Myocyte (in vitro differentiated cells): ENCODE measurements around the gene ORM2. TPM values are rescaled to one million over a fixed set of nuclear protein-coding genes. Genes with fewer than 3 reads are reported as not detected.
"Not testable (repeated sequence)": the region's sequence is repeated elsewhere in the genome, so short reads cannot be mapped to it uniquely, and the experiment has no call there.

Experiments used
- DNase-seq: peaks from one replicate; pipeline ENCODE4 v3.0.0-alpha.2; 2012; ENCODE audit warnings: low read depth
- total RNA-seq: library from RNA; depleted of rRNA; stranded (reverse); fragments of >200 nt; gene quantifications from 2 replicates; pipeline ENCODE4 v1.2.3, GENCODE V29; 2014

ORM2 gene
- total RNA-seq, 1 donor from 2014 or later, result not detected

DNA sequence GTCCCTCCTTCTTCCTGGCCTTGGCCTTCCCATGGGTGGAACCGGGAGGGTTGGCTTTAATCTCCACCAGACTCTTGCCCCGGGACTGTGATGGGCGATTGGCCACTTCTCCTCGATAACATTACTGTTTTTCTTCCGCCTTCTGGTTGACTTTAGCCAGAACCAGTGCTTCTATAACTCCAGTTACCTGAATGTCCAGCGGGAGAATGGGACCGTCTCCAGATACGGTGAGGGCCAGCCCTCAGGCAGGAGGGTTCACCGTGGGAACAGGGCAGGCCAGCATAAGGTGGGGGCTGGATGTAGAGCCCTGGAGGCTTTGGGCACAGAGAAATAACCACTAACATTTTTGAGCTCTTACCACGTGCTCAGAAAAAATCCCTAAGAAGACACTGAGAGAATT is 967 bp downstream of the ORM2 start:
- no peak for DNase-seq

DNA sequence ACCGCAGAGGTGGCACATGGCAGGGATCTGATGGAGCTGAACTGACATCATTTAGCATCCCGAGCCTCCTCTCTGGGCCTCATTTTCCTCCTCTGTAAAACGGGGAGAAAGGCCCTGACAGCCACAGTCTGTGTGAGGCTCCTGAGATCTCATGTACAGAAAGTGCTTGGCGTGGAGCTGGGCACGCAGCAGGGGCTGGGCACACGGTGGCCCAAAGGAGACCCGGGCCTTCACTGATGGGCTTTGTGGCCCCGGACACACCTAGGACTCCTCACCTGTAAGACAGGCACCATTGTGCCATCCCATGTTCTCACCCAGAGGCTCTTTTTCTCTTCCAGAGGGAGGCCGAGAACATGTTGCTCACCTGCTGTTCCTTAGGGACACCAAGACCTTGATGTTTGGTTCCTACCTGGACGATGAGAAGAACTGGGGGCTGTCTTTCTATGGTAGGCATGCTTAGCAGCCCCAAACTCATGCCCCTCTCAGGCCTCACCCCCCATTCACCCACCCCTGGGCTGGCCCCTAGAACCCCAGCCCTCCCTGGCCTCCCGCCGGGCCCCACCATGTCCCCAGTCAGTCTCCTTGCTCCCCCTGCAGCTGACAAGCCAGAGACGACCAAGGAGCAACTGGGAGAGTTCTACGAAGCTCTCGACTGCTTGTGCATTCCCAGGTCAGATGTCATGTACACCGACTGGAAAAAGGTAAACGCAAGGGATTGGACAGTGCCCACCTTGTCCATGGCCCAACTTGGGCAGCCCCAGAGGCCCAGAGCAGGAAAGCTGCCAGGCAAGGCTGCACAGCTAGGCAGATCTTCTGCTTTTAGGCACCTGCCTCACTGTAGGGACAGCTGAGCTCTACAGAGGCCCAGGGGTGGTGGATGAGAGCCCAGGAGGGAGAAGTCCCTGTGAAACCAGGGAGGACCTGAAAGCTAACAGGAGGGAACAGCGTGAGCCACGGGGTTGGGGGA is 1.8 kb downstream of the ORM2 start:
- DNase-seq, result not testable (repeated sequence)

DNA sequence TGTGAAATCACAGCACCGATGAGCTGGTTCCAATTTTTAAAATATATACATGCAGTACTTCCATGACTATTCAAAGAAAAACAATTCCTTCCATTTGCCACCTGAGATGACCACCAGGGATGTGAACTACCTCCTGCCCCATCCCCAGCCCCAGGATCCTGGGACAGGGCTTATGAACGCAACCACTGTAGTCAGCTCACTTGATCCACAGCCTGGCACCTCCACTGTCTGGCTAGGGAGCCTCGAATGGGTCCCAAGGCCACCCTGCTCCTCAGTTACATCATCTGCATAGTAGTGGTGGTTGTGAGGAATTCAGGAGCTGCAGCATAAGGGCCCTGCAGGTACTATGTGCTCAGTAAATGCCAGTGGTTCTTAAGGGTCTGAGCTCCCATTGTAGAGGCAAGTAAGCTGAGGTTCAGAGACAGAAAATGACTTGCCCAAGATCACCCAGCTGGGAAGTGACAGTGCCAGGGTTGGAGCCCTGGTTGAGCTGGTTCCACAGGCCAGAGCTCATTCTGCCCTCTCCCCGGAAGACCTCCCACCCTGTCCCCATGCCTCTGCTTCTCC is 2.9 kb downstream of the ORM2 start:
- DNase-seq, result not testable (repeated sequence)

DNA sequence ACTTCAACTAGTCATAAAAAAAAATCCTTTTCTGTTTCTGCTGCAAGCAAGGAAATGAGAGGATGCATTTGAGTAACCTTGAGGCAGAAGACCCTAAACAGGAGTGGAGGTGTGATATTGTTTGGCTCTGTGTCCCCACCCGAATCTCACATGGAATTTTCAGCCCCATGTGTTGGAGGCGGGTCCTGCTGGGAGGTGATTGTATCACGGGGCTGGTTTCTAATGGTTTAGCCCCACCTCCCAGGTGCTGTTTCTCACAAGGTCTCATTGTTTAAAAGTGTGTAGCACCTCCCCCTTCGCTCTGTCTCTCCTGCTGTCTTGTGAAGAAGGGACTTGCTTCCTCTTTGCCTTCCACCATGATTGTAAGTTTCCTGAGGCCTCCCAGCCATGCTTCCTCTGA is 4.0 kb downstream of the ORM2 start:
- not testable (repeated sequence) for DNase-seq

DNA sequence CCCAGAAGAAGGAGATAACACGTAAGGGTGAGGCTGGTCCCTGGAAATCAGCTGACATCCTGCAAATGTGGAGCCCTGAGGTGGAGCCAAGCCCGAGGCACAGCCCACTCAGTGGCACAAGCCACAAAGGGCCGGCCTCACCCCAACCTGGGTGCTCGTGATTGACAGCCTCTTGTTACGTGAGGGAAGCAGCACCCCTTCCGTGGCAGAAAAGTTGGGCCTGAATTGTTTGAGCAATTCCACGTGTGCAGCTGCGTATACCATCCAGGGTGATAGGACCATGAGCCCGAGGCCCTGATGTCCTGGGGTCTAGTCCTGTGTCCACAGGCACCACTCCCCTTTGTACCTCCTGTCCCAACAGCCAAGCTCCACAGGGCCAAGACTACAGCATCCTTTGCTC is 4.8 kb downstream of the ORM2 start:
- DNase-seq, result no peak

DNA sequence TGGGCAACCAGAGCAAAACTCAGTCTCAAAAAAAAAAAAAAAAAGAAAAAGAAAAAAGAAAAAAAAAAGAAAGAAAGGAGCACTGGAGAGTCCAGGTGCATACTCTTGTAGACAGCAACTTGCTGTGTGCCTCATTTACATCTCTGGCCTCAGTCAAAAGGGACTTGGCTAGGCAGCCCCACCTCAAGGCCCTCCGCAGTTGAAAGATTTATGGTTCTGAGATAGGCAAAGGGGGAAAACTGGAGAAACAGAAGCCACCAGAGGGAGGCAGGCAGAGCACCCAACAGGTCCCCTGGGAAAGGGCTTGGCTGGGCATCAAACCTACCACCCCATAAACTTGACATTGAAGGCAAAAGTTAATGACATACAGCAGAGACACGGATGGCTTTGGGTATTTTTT is 6.1 kb downstream of the ORM2 start:
- no peak for DNase-seq

DNA sequence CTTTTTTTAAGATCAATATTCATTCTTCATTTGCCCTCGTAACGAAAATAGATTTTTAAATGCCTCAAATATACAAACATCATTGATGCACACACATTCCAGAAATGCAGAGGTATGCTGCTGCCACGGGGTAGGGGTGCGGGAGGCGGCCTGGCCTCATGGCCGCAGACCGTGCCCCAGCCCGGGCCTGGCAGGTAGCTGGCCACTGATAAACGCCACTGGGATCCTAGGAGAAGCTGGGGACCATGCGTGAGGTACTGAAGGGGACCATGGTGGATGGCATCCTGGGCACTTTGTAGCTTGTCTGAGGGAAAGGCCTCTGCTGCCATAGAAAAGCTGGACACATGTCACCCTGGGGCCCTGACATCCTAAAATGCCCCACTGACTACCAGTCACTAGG is 6.5 kb downstream of the ORM2 start:
- DNase-seq, result no peak

DNA sequence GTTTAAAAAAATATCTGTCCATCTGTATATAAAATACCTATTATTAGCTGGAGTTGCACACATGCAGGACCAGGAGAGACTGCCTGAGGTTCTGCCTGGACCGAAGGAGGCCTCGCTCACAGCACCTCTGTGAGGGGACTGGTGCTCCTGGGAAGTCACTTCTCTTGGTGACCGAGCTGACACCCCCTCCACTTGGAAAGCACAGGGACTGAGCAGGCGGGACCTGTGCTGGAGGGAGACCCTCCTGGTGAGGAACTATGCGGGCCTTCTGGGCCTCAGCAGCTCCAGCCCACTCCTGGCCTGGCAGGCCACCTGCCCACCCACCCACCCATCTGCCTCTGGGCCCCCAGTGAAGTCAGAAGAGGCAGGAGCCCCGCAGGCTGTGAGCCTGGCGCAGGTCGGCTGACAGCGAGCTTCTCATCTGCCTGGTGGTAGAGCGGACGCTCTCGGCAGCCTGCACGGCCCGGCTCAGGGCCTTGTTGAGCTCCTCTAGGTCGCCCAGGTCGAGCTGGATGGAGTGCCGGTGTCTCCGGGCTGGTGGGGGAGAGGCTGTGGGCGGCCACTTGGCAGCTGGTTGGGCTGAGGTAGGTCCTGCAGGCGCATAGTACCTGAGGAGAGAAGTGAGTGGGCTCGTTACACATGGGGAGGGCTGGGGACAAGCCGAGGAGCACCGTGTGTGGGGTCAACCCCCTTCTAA is 7.2 kb downstream of the ORM2 start:
- DNase-seq, result no peak

DNA sequence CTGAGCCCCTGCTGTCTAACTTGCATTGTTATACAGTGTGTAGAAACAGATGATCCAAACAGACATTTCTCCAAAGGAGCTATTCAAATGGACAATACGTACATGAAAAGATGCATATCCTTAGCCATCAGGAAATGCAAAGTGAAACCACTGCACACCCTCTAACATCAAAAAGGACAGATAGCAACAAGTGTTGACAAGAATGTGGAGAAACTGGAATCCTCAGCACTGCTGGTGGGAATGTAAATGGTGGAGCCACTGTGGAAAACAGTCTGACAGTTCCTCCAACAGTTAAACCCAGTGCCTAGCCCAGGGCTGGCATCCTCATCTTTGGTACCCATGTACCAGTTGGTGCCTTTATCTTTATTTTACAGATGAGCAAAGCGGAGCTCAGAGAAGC is 8.5 kb downstream of the ORM2 start:
- no peak for DNase-seq

DNA sequence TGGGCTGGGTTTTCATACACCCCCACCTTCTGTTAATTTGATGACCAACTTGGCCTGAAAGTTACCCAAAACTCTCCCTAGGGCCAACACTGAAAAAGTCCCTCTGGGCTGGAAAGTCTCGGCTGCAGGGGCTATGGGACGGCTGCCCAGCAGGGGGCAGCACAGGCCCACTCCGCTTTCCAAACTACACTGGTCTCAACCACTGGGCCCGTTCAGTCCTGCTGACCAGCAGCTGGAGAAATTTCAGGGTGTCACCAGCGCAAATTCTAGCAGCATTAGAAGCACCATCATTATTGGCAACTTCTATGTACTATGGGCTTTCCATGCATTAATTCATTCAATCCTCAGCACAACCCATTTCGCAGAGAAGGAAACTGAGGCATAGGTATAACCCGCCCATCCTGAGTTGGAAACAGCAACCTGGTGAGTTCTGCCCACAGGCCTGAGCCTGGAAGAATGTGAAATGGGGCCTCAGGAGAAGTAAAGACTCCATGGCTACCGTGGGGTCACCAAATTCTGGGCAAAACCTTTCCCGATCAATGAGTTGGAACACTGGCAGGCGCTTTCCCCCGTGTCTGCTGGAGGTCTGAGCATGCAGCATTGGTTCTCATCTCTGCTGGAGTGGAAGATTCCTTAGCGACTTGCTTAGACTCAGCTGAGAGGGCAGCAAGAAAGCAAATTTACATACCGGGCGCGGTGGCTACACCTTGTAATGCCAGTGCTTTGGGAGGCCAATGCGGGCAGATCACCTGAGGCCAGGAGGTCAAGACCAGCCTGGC is 9.7 kb downstream of the ORM2 start:
- peak; percentile 56 for DNase-seq

DNA sequence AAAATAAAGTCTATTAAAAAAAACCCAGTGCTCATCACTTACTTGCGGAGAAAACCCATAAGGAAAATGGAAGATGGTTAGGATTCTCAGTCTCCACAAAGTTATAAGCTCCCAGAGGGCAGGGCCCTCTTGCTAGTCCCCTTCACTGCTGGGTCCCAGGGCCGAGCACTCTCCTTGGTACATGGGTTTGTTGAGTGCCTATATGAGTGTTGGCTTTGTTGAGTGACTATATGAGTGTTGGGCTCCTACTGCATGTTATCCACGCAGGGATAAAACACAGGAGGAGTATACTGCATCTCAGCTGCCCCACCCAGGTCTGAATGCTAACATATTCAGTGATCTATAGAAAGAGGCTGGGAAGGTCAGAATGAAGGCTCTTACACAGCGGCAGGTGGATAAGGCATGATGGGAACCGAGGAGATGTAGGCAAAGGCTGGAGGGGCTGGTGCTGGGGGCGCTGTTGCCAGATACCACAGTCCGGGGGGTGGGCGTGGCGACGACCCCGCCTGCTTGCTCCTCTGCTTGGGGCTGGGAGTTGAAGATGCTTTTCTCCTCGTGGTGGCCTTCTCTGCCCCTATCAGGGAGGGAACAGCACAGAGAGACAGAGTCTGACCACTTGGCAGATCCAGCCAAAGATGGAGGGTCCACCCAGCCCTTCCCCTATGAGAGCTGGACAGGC is 11.6 kb downstream of the ORM2 start:
- no peak for DNase-seq

DNA sequence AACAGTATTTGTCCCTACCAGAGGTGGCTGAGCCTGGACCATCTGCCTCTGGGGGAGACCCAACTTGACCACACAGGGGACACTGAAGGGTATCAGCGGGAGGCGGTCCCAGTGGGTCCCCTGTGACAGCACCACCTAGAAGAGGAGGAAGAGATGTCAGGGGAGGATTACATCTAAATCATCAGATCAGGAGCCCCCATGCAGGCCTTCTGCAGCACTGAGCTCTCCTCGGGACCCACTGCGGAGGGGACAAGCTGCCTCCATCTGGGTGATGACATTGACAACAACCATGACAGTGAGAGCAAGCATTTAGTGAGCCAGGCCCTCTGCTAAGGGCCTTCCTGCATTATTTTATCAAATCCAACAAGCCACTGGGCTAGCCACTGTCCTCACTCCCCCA is 12.3 kb downstream of the ORM2 start:
- no peak for DNase-seq

DNA sequence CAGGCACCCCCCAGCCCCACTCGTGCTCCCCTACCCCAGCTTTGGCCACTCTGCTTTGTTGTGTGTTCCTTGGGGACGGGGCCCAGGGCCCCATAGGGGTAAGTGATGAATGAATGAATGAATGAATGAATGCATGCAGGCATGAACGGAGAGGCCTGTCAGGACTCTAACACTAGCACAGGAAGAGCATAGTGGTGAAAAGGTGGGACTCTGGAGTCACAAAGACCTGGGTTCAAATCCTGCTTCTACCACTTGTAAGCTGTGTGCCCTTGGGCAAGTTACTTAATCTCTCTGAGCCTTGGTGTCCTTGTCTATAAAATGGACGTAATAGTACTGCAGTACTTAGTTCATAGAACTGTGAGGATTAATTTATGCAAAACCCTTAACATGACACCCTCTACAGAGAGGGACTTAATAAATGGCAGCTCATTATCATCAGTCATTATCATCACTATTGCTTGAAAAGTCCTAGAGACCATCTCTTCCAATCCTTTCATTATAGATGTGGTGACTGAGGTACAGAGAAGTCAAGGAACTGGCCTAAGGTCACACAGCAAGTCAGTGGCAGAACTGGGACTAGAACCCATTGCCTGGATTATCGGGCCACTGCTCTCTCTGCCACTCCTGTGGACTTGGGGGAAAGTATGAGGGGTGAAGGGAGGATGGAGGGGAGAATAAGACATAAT is 13.2 kb downstream of the ORM2 start:
- DNase-seq, result no peak

DNA sequence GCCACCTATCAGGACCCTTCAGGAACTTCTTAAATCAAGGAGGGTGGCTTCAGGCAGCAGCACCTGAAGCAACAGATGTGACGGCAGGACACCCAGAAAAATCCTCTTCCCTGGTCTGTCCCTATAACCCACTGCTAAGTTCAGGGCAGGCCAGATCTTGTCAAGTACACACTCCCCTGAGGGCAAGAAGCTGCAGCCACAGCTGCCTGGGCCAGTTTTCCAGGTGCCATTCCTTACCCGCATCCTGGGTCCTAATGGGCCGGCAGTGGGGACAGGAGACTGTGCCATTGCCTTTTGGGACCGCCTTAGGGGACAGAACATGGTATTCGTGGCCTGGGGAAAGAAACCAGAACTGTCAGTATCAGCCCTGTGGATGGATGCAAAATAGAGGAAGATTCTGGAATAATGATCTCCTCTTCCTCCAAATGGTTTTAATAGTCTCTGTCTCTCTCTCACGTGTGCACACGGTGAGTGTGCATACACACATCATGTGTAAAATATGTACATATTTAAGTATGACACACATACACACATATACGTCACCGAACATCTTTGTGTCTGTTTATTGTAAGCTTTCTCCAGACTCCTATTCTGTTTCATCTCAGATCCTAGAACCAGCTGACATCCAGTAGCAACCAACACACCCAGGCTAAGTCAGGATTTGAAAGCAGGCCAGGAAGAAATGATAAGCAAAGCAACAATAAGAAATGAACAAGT is 14.0 kb downstream of the ORM2 start:
- no peak for DNase-seq

DNA sequence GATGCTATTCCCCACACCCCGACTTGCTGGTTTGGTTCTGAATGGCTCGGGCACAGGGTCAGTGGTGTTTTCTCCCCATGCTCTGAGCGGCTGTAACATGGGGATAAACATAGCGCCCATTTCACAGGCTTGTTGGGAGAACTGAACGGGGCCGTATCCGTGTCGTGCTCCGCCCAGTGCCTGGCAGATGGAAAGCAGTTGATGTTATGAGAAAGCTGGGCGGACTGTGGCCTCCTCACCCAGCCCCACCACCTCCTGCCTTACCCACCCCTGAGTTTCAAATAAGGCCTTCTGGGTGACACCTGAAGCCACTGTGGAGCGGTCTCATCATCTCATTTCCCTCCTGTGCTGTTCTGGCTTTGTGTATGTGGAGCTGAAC is 14.5 kb downstream of the ORM2 start:
- DNase-seq, result no peak

DNA sequence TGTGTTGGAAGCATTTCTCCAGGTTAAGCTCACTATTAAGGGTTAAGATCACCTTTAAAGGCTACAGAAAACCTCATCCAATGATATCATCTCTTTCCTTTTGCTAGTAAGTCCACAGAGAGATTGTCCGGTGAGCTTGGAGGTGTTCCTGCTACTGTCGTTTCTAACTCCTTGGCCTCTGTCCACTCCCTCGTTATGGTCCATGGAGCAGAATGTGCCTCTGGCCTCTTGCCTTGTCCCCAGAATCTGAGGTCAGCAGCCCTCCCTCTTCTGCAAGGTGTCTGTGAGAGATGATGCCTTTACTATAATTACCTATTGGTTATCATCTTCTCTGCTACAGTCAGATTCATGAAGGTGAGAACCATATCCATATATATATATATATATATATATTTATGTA is 15.0 kb downstream of the ORM2 start:
- DNase-seq, result no peak

DNA sequence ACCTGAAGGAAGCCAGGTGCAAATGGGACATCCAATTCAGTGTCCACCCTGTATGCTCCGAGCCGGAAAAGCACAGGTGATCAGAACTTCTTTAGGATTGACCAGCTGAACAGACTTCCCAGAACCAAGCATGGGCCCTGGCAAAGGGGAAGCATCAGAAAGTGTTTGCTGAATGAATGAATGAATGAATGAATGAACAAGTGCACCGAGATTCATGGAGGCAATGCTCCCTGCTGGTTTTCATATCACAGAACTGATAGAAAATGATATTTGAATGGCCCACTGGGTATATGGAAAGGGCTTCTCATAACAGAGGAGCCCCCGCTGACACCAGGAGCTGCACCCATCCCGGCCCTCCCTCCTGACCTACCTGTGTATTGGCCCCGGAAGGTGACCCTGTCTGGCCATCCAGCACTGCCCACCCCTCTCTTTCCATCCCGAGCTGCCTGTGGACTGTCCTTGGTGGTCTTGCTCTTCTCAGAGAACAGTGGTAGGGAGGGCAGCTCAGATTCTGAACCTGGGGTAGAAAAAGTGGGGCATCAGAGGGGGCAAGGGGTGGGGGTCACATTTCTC is 15.9 kb downstream of the ORM2 start:
- DNase-seq, result no peak

DNA sequence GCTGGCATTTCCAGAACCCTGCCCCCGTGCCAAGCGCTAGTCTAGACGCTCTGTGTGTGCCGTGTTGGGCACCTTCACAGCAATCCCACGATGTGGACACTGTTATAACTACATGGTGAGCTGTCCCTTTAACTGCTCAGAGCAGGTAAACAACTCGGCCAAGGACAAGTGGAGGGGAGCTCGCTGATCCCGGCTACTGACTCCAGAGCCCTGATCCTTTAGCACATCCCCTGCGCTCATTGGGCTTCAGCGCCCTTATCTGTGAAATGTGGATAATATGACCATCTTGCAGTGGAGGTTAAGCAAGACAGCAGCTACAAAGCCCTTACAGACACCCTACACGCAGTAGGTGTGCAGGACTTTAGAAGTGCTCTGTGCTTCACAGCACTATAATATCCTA is 16.5 kb downstream of the ORM2 start:
- no peak for DNase-seq

DNA sequence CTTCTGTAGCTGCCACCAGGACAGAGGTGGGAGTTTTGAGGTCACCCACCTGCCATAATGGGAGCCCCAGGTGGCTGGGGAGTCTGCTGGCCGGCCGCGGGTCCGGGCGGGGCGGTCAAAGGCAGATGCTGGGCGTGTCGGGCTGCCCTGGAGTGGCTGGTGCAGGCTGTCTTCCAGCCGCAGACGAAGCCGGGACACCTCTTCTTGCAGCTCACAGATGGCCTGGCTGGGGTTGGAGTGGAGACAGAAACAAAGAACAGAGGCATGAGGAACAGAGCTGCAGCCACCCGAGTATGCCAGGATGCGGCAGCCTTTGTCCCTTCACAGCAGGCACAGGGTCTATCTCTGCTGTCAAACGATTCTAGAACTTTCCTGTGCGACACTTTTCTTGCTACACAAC is 18.0 kb downstream of the ORM2 start:
- DNase-seq, result no peak
